KOPT-K1 (cell line): ENCODE data around the gene FAM120B.

ENCODE experiments used
- H3K27ac ChIP-seq: fragments of 200-600 bp; sonication (generic); 2 replicates; pipeline ENCODE4 v1.5.1; 2016; ENCODE audit warnings: antibody characterized with exemption, mild to moderate bottlenecking, low read depth, low read length; ENCODE audit not compliant: poor library complexity, severe bottlenecking
- H3K36me3 ChIP-seq: fragments of 200-600 bp; sonication (generic); 2 replicates; pipeline ENCODE4 v1.5.1; 2017; ENCODE audit warnings: antibody characterized with exemption, mild to moderate bottlenecking, low read length, moderate library complexity; ENCODE audit not compliant: insufficient read depth
- H3K9me3 ChIP-seq: fragments of 200-600 bp; sonication (generic); 2 replicates; pipeline ENCODE4 v1.5.1; 2017; ENCODE audit warnings: antibody characterized with exemption, low read length, mild to moderate bottlenecking; ENCODE audit not compliant: insufficient read depth, poor library complexity, severe bottlenecking

The FAM120B gene

DNA sequence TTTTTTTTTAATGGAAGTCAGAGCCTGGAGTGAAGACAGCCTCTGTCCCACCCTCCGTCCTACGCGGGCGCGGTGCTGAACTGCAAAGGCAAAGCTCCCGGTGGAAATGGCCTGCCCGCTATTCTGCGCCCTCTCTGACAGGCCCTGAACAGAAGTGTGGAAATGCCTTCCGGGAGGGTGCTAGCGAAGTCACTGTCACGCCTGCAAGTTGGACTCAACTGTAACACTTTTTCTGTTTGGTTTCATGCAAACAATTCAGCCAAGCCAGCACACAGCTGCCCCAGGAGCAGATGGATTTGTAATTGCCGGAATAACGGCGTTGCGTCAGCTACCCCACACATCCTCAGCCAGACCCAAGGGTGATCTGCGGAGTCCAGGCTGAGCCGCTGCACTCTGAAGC, 138.9 kb downstream of the FAM120B start:
- Histone ChIP-seq H3K9me3 (no peaks in the 10 kb centered on the region), H3K27ac (no peak overlapping the region), H3K36me3 (no peaks in the 10 kb centered on the region)

GRCh38 chr6:170445971-170446370, 139.4 kb downstream of the FAM120B start:
- Histone ChIP-seq H3K27ac (no peak overlapping the region), H3K36me3 (no peaks in the 10 kb centered on the region), H3K9me3 (no peaks in the 10 kb centered on the region)

- Histone ChIP-seq H3K27ac (no peak overlapping the region), H3K9me3 (no peaks in the 10 kb centered on the region), H3K36me3 (no peaks in the 10 kb centered on the region)
Measured at GRCh38 chr6:170446841-170447560, 140.4 kb downstream of the FAM120B start.

DNA sequence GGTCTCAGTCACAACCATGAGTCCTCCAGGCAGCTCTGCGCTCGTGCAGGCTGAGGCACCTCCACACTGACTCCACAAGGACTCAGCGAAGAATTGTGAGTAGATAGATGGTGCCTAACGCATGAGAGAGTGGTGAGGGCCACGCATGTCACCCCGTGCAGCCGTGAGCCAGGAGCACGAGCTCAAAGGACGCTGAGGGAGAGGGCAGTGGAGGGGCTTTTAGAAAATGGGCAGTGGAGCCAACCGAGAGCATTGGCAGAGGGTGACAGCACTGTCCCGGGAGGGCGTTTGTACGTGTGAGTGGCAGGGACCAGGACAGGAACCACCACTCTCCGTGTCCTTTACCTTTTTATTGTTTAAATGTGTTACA, 141.0 kb downstream of the FAM120B start:
- Histone ChIP-seq H3K36me3 (no peaks in the 10 kb centered on the region), H3K9me3 (no peaks in the 10 kb centered on the region), H3K27ac (no peak overlapping the region)

- no peak overlapping the region for H3K27ac ChIP-seq
- no peaks in the 10 kb centered on the region for H3K36me3 ChIP-seq
- H3K9me3 ChIP-seq = no peaks in the 10 kb centered on the region
Measured at GRCh38 chr6:170448317-170448716, 141.8 kb downstream of the FAM120B start.

DNA sequence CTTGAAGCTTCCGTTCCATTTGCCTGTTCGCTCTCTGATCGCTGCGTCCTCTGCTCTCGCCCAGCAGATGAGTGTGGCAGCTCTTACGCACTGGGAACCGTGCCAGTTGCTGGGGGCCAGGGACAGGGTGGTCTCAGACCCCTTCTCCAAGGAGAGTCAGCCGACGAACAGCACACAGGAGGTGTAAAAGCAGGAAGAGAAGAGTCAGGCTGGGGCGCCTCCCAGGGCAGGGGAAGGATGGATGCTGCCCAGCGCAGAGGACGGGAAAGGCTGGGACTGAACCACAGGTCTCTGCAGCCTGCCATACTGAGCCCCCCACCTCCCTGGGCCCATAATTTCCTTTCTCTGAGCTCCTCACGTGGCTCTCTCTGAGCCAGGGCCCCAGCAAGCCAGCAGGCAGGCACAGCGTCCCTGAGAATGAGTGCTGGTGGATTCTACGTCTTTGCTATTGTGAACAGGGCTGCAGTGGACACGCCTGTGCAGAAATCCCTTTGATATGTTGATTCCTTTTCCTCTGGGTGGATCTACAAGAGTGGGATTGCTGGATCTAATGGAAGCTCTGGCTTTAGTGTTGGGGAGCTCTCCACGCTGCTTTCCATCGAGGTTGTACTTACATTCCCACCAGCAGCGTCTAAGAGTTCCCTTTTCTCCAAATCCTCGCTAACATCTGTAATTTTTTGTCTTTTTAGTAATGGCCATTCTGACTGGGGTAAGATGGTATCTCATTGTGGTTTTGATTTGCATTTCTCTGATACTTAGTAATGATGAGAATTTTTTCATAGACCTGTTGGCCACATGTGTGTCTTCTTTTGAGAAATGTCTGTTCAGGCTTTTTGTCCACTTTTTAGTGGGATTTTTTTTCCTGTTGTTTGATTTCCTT, 142.4 kb downstream of the FAM120B start:
- Histone ChIP-seq H3K9me3 (no peaks in the 10 kb centered on the region), H3K27ac (no peak overlapping the region), H3K36me3 (no peaks in the 10 kb centered on the region)

DNA sequence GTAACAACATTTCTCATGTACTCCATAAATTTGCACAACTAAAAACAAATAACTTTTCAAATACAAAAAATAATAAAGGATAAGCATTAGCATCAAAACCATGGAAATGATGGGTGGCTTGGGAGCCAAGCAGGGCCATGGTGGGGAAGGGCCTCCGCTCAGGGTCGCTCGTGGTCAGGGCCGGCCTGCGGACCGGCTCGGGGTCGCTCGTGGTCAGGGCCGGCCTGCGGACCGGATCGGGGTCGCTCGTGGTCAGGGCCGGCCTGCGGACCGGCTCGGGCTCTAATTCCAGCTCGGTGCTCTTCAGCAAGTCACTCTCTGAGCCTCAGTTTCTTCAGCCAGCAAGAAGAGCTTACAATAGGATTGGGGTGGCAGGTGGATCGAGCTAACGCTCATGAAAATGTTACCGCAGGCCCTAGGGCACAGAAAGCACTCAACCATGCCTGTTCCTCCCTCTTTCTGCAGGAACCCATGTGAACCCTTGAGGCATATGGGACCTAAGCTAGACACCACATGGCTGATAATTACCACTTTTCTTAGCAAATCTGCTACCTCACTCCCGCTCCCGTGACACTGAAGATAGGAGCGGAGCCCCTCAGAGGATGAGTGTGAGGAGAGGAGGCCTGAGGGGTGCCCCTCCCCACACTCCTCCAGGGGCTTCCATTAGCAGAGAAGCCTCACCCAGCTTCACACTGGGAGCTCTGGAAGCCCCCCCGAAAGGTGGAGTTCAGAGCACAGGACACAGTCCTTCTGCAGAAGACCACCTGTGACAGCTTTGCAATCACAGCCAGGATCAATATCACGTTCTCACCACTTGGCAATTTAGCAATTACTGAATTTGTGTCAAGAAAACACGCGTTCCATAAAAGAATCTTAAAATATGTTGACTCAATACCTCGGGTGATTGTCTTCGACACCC, 143.5 kb downstream of the FAM120B start:
- Histone ChIP-seq H3K27ac (no peak overlapping the region), H3K36me3 (no peaks in the 10 kb centered on the region), H3K9me3 (no peaks in the 10 kb centered on the region)

GRCh38 chr6:170450916-170451761, 144.6 kb downstream of the FAM120B start:
- Histone ChIP-seq H3K27ac (no peak overlapping the region), H3K9me3 (no peaks in the 10 kb centered on the region), H3K36me3 (no peaks in the 10 kb centered on the region)

- no peaks in the 10 kb centered on the region for H3K9me3 ChIP-seq
- no peak overlapping the region for H3K27ac ChIP-seq
- no peaks in the 10 kb centered on the region for H3K36me3 ChIP-seq
Measured at GRCh38 chr6:170451762-170452651, 145.4 kb downstream of the FAM120B start.

DNA sequence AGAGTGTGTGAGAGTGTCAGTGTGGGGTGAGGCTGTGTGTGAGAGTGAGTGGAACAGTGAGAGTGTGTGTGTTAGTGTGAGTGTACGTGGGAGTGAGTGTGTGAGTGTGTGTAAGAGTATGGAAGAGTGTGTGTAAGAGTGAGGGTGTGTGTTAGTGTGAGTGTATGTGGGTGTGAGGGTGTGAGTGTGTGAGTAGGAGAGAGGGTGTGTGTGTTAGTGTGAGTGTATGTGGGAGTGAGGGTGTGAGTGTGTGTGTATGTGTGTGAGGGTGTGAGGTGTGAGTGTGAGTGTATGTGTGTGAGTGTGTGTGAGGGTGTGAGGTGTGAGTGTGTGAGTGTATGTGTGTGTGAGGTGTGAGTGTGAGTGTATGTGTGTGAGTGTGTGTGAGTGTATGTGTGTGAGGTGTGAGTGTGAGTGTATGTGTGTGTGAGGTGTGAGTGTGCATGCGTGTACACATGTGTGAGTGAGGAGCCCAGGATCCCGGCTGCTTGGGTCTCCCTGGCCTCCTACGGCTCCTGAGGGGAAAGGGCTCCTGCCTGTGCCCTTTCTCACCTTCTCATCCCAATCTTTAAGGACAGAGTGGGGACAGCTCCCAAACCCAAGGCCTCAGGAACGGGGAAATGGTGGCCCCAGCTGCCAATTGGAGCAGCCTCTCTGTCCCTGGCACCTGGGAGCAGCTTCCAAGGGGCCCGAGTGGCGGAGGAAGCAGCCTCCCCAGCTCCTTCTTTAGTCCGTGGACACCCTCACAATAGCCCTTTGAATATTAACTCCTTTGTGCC, 146.4 kb downstream of the FAM120B start:
- no peaks in the 10 kb centered on the region for H3K36me3 ChIP-seq
- no peaks in the 10 kb centered on the region for H3K9me3 ChIP-seq
- no peak overlapping the region for H3K27ac ChIP-seq

GRCh38 chr6:170453586-170454511, 147.3 kb downstream of the FAM120B start:
- no peaks in the 10 kb centered on the region for H3K36me3 ChIP-seq
- H3K9me3 ChIP-seq = no peaks in the 10 kb centered on the region
- H3K27ac ChIP-seq = no peak overlapping the region
